HCT116 (cell line): ENCODE data around the gene MCTP2. TPM values are rescaled to one million over a fixed set of nuclear protein-coding genes. Genes with fewer than 3 reads are reported as not detected.

Source experiments
- ATAC-seq: fragments of 200-7000 bp; cut with Tn5 transposase; 2 replicates; pipeline ENCODE4 v1.9.1; 2020; ENCODE audit warnings: mild to moderate bottlenecking, moderate library complexity
- BruUV-seq: library from RNA; stranded (reverse); fragments of 400-500 nt; replicated peaks from 2 replicates; lab custom pipeline; 2021; lab: Mats Ljungman, UMichigan
- CTCF ChIA-PET: fragments of 300-600 bp; sonication (Branson Sonifier 250); formaldehyde crosslinking; loops from one replicate; lab custom pipeline; 2021; ENCODE audit warnings: antibody characterized with exemption; lab: Charles Lee
- POLR2A ChIA-PET: fragments of 300-600, 350-600 bp; sonication (Branson Sonifier 250); formaldehyde crosslinking; loops from one replicate; lab custom pipeline; 2021; ENCODE audit warnings: antibody characterized with exemption; lab: Charles Lee
- RAD21 ChIA-PET, 2 experiments: fragments of 300-600 bp; sonication (Branson Sonifier 250); formaldehyde crosslinking; loops; one replicate each; lab custom pipeline; 2023; ENCODE audit warnings: low total read pairs in 2 of 2; ENCODE audit not compliant: uncharacterized antibody in 2 of 2, unreplicated experiment in 2 of 2, low non-redundant PET in 1 of 2; lab: Charles Lee
- DNase-seq: peaks from one replicate; pipeline ENCODE4 v3.0.0-alpha.2; 2010; ENCODE audit warnings: low read depth, low spot score
- H2AFZ ChIP-seq: fragments of 200-600 bp; shearing (Covaris generic), sonication (generic); 2 replicates; pipeline ENCODE4 v1.6.1; 2017; ENCODE audit warnings: low read depth, mixed run types, mixed read lengths, antibody characterized with exemption, low read length; ENCODE audit not compliant: poor library complexity, severe bottlenecking
- H3K27ac ChIP-seq: 2 replicates; pipeline ENCODE4 v1.5.1; 2012; ENCODE audit warnings: low read depth, low read length
- H3K27me3 ChIP-seq: fragments of 200-600 bp; sonication (generic); 2 replicates; pipeline ENCODE4 v1.6.1; 2016; ENCODE audit warnings: mixed run types, low read length, mixed read lengths; ENCODE audit not compliant: insufficient read depth
- H3K36me3 ChIP-seq, 2 experiments: fragments of 200-500 bp in 1 of 2; fragments of 200-600 bp in 1 of 2; sonication (Bioruptor generic) in 1 of 2; sonication (generic) in 1 of 2; 2 replicates each; pipeline versions ENCODE4 v1.5.1 to v1.6.1; 2014 to 2016; ENCODE audit warnings: low read length in 2 of 2, inconsistent platforms in 1 of 2, mixed read lengths in 1 of 2, mixed run types in 1 of 2; ENCODE audit not compliant: insufficient read depth in 2 of 2, control insufficient read depth in 1 of 2
- H3K4me1 ChIP-seq, 2 experiments: fragments of 200-600 bp in 1 of 2; sonication (generic) in 1 of 2; 2 replicates each; pipeline versions ENCODE4 v1.5.1 to v1.6.1; 2012 to 2017; ENCODE audit warnings: low read length in 2 of 2, inconsistent platforms in 1 of 2, mild to moderate bottlenecking in 1 of 2, mixed read lengths in 1 of 2, mixed run types in 1 of 2, moderate library complexity in 1 of 2; ENCODE audit not compliant: insufficient read depth in 2 of 2, control insufficient read depth in 1 of 2
- H3K4me2 ChIP-seq: fragments of 200-600 bp; sonication (generic); 2 replicates; pipeline ENCODE4 v1.6.1; 2017; ENCODE audit warnings: mixed run types, low read length, mixed read lengths
- H3K4me3 ChIP-seq, 2 experiments: fragments of 200-600 bp in 1 of 2; sonication (generic) in 1 of 2; replicated peaks in 1 of 2; 2 replicates each; pipeline ENCODE4 v1.5.1; 2011 to 2016; ENCODE audit warnings: low read length in 2 of 2, control low read depth in 1 of 2, low read depth in 1 of 2, mild to moderate bottlenecking in 1 of 2, mixed read lengths in 1 of 2, mixed run types in 1 of 2
- H3K79me2 ChIP-seq: fragments of 200-600 bp; sonication (generic); 2 replicates; pipeline ENCODE4 v1.6.1; 2017; ENCODE audit warnings: mild to moderate bottlenecking, mixed run types, low read length, moderate library complexity, mixed read lengths; ENCODE audit not compliant: insufficient read depth
- H3K9ac ChIP-seq: fragments of 200-600 bp; sonication (generic); 2 replicates; pipeline ENCODE4 v1.6.1; 2016; ENCODE audit warnings: low read length, mixed read lengths
- H3K9me2 ChIP-seq: fragments of 200-600 bp; sonication (generic), shearing (Covaris generic); 2 replicates; pipeline ENCODE4 v1.6.1; 2017; ENCODE audit warnings: mixed run types, mild to moderate bottlenecking, moderate library complexity; ENCODE audit not compliant: insufficient read depth
- H3K9me3 ChIP-seq, 2 experiments: fragments of 200-500 bp in 1 of 2; fragments of 200-600 bp in 1 of 2; sonication (Bioruptor generic) in 1 of 2; sonication (generic) in 1 of 2; 2 replicates each; pipeline ENCODE4 v1.6.1; 2014 to 2017; ENCODE audit warnings: low read length in 2 of 2, mixed read lengths in 2 of 2, inconsistent platforms in 1 of 2, low read depth in 1 of 2, mild to moderate bottlenecking in 1 of 2, mixed run types in 1 of 2, moderate library complexity in 1 of 2; ENCODE audit not compliant: control insufficient read depth in 1 of 2, insufficient read depth in 1 of 2
- H4K20me1 ChIP-seq: fragments of 200-600 bp; sonication (generic), shearing (Covaris generic); 2 replicates; pipeline ENCODE4 v1.6.1; 2017; ENCODE audit warnings: mixed run types, mild to moderate bottlenecking, moderate library complexity; ENCODE audit not compliant: insufficient read depth
- ATF3 ChIP-seq: IDR thresholded peaks from 2 replicates; pipeline ENCODE4 v1.6.1; 2012
- EZH2 ChIP-seq: fragments of 200-600 bp; sonication (generic); IDR thresholded peaks from 2 replicates; pipeline ENCODE4 v1.6.1; 2017; ENCODE audit warnings: antibody characterized with exemption, mixed run types
- EZH2phosphoT487 ChIP-seq: fragments of 200-600 bp; IDR thresholded peaks from 2 replicates; pipeline ENCODE4 v1.6.1; 2018; ENCODE audit warnings: antibody characterized with exemption, borderline replicate concordance
- JUND ChIP-seq: IDR thresholded peaks from 2 replicates; pipeline ENCODE4 v1.6.1; 2012
- MAX ChIP-seq: IDR thresholded peaks from 2 replicates; pipeline ENCODE4 v1.6.1; 2012
- POLR2AphosphoS5 ChIP-seq: IDR thresholded peaks from 2 replicates; pipeline ENCODE4 v1.6.1; 2011; ENCODE audit warnings: mild to moderate bottlenecking, low read depth, low read length, moderate library complexity
- REST ChIP-seq: IDR thresholded peaks from 2 replicates; pipeline ENCODE4 v1.6.1; 2012; ENCODE audit warnings: low read depth
- SIN3A ChIP-seq: IDR thresholded peaks from 2 replicates; pipeline ENCODE4 v1.6.1; 2012; ENCODE audit warnings: low read depth
- TCF7L2 ChIP-seq: IDR thresholded peaks from 2 replicates; pipeline ENCODE4 v1.7.0; 2011; ENCODE audit warnings: borderline replicate concordance, inconsistent platforms; ENCODE audit not compliant: insufficient read depth, insufficient read length; ENCODE audit errors: extremely low read depth
- ZFX ChIP-seq: fragments of 450-650 bp; IDR thresholded peaks from 2 replicates; pipeline ENCODE4 v1.6.1; 2017
- intact Hi-C: fragments of 100-400 bp; cut with micrococcal nuclease; formaldehyde crosslinking; loops from 2 replicates; pipeline ENCODE4 v1.10.0; 2022
- total RNA-seq: library from RNA; stranded (reverse); gene quantifications from one replicate; pipeline ENCODE4 v1.2.1, GENCODE V29; 2021; ENCODE audit not compliant: unreplicated experiment

MCTP2 gene
- total RNA-seq, 1 experiment from 2014 or later: 12.9 TPM

- TF ChIP-seq POLR2AphosphoS5: no peak
- no peak for TF ChIP-seq ATF3
- TF ChIP-seq EZH2phosphoT487: no peak
- TF ChIP-seq EZH2: no peak
These were observed 19.1 kb upstream of the MCTP2 start (continued) for GRCh38 chr15:94212291-94212690.

- peaks cover 3 to 9% of the 10 kb centered on the region in 2 experiments; a peak in 3 of 4 replicates for H3K4me1 ChIP-seq
- BruUV-seq: no TSS peak
- ATAC-seq (no peak), DNase-seq (no peak)
- no peak overlapping the region for H3K4me2 ChIP-seq
- ChIA-PET POLR2A (no interaction called here), RAD21 (no interaction called here), CTCF (no interaction called here)
- H4K20me1 ChIP-seq: no peaks in the 10 kb centered on the region
- no peaks in the 10 kb centered on the region for H3K79me2 ChIP-seq
- intact Hi-C loops: no loop called here
- no peaks in the 10 kb centered on the region for H3K9me3 ChIP-seq
- no peak overlapping the region for H3K27ac ChIP-seq
- no peak for TF ChIP-seq ZFX
- H2AFZ ChIP-seq: no peak overlapping the region
- no peaks in the 10 kb centered on the region for H3K9me2 ChIP-seq
- H3K9ac ChIP-seq: no peak overlapping the region
- no peaks in the 10 kb centered on the region for H3K27me3 ChIP-seq
- H3K4me3 ChIP-seq: no peak overlapping the region
- H3K36me3 ChIP-seq: no peaks in the 10 kb centered on the region
These were observed 5.7 kb upstream of the MCTP2 start for GRCh38 chr15:94225616-94226015.

GRCh38 chr15:94228611-94229010 is 2.8 kb upstream of the MCTP2 start:
- intact Hi-C loops: no loop called here
- ChIA-PET CTCF (no interaction called here), RAD21 (no interaction called here), POLR2A (no interaction called here)
- H3K4me2 ChIP-seq: no peak overlapping the region
- H4K20me1 ChIP-seq: no peaks in the 10 kb centered on the region
- no peak for DNase-seq
- ATAC-seq: no peak
- H2AFZ ChIP-seq: no peak overlapping the region
- peaks cover 3 to 22% of the 10 kb centered on the region in 2 experiments; a peak in 3 of 4 replicates for H3K4me1 ChIP-seq
- H3K27ac ChIP-seq: no peak overlapping the region
- no peak overlapping the region for H3K4me3 ChIP-seq
- no peaks in the 10 kb centered on the region for H3K9me2 ChIP-seq
- H3K36me3 ChIP-seq: no peaks in the 10 kb centered on the region
- no peaks in the 10 kb centered on the region for H3K9me3 ChIP-seq
- no TSS peak for BruUV-seq
- no peak overlapping the region for H3K9ac ChIP-seq
- TF ChIP-seq MAX: no peak
- TF ChIP-seq SIN3A: no peak
- TF ChIP-seq TCF7L2: no peak
- TF ChIP-seq JUND: no peak
- no peak for TF ChIP-seq REST
- 0 out of 2 replicates have a peak, but pooled peaks cover 5% of the 10 kb centered on the region for H3K79me2 ChIP-seq
- H3K27me3 ChIP-seq: no peaks in the 10 kb centered on the region
